Mesenchymal stem cell (in vitro differentiated cells and primary cell): ENCODE data around the gene CAMK1G.

Source experiments
- DNase-seq: peaks from one replicate; pipeline ENCODE4 v3.0.0-alpha.2; 2013
- H2AFZ ChIP-seq: one replicate; pipeline ENCODE4 v1.6.1; 2013; ENCODE audit warnings: low read depth, mild to moderate bottlenecking, control low read depth, inconsistent platforms, low read length, moderate library complexity
- H2AK5ac ChIP-seq: 2 replicates; pipeline ENCODE4 v1.6.1; 2013; ENCODE audit warnings: low read length, moderate library complexity, mild to moderate bottlenecking, inconsistent platforms; ENCODE audit not compliant: severe bottlenecking
- H2BK120ac ChIP-seq: one replicate; pipeline ENCODE4 v1.6.1; 2013; ENCODE audit warnings: low read depth, mild to moderate bottlenecking, inconsistent platforms, low read length, moderate library complexity
- H2BK12ac ChIP-seq, 2 experiments: one replicate each; pipeline ENCODE4 v1.6.1; 2013; ENCODE audit warnings: inconsistent platforms in 2 of 2, low read length in 2 of 2, mild to moderate bottlenecking in 2 of 2, moderate library complexity in 2 of 2, control low read depth in 1 of 2
- H2BK15ac ChIP-seq: one replicate; pipeline ENCODE4 v1.6.1; 2013; ENCODE audit warnings: mild to moderate bottlenecking, low read depth, inconsistent platforms; ENCODE audit not compliant: poor library complexity, severe bottlenecking
- H2BK5ac ChIP-seq: 2 replicates; pipeline ENCODE4 v1.6.1; 2013; ENCODE audit warnings: low read depth, mild to moderate bottlenecking, low read length, control low read depth, inconsistent platforms; ENCODE audit not compliant: poor library complexity, severe bottlenecking
- H3K14ac ChIP-seq, 2 experiments: one replicate each; pipeline ENCODE4 v1.6.1; 2013; ENCODE audit warnings: inconsistent platforms in 2 of 2, low read length in 2 of 2, control low read depth in 1 of 2, mild to moderate bottlenecking in 1 of 2, moderate library complexity in 1 of 2
- H3K18ac ChIP-seq, 2 experiments: one replicate each; pipeline ENCODE4 v1.6.1; 2013; ENCODE audit warnings: inconsistent platforms in 2 of 2, low read length in 2 of 2, control low read depth in 1 of 2, low read depth in 1 of 2, mild to moderate bottlenecking in 1 of 2
- H3K23ac ChIP-seq, 2 experiments: one replicate each; pipeline ENCODE4 v1.6.1; 2013; ENCODE audit warnings: inconsistent platforms in 2 of 2, low read length in 2 of 2, mild to moderate bottlenecking in 2 of 2, moderate library complexity in 2 of 2, control low read depth in 1 of 2
- H3K27ac ChIP-seq: 2 replicates; pipeline ENCODE4 v1.5.1; 2013; ENCODE audit warnings: mild to moderate bottlenecking, moderate library complexity, low read length, control low read depth, inconsistent platforms; ENCODE audit not compliant: poor library complexity, severe bottlenecking
- H3K27me3 ChIP-seq, 2 experiments: 2 replicates each; pipeline versions ENCODE4 v1.6.1 to v1.7.0; 2013; ENCODE audit warnings: low read length in 2 of 2, mild to moderate bottlenecking in 2 of 2, moderate library complexity in 2 of 2, control low read depth in 1 of 2, inconsistent platforms in 1 of 2; ENCODE audit not compliant: control insufficient read depth in 1 of 2, insufficient read depth in 1 of 2
- H3K36me3 ChIP-seq, 2 experiments: 2 replicates each; pipeline versions ENCODE4 v1.6.1 to v1.7.0; 2013; ENCODE audit warnings: low read length in 2 of 2, control low read depth in 1 of 2, inconsistent platforms in 1 of 2, low read depth in 1 of 2, mild to moderate bottlenecking in 1 of 2; ENCODE audit not compliant: insufficient read depth in 2 of 2, control insufficient read depth in 1 of 2
- H3K4ac ChIP-seq, 2 experiments: one replicate each; pipeline ENCODE4 v1.6.1; 2013; ENCODE audit warnings: inconsistent platforms in 2 of 2, low read length in 2 of 2, mild to moderate bottlenecking in 2 of 2, moderate library complexity in 2 of 2, control low read depth in 1 of 2, low read depth in 1 of 2
- H3K4me1 ChIP-seq: 2 replicates; pipeline ENCODE4 v1.6.1; 2013; ENCODE audit warnings: low read depth, low read length, control low read depth; ENCODE audit not compliant: control insufficient read depth, insufficient read depth
- H3K4me2 ChIP-seq: 2 replicates; pipeline ENCODE4 v1.6.1; 2013; ENCODE audit warnings: low read length, mild to moderate bottlenecking, inconsistent platforms; ENCODE audit not compliant: poor library complexity, severe bottlenecking
- H3K4me3 ChIP-seq, 2 experiments: 2 replicates each; pipeline versions ENCODE4 v1.5.1 to v1.7.0; 2013; ENCODE audit warnings: low read length in 2 of 2, mild to moderate bottlenecking in 2 of 2, control low read depth in 1 of 2, low read depth in 1 of 2; ENCODE audit not compliant: insufficient read depth in 1 of 2
- H3K79me1 ChIP-seq: replicated peaks from 2 replicates; pipeline ENCODE4 v1.6.1; 2013; ENCODE audit warnings: mild to moderate bottlenecking, control low read depth, low read length, inconsistent platforms; ENCODE audit not compliant: poor library complexity, severe bottlenecking
- H3K9ac ChIP-seq: 2 replicates; pipeline ENCODE4 v1.7.0; 2013; ENCODE audit warnings: mild to moderate bottlenecking, low read length, moderate library complexity
- H3K9me3 ChIP-seq: 2 replicates; pipeline ENCODE4 v1.7.0; 2013; ENCODE audit warnings: mild to moderate bottlenecking, low read length; ENCODE audit not compliant: control insufficient read depth
- H4K8ac ChIP-seq: one replicate; pipeline ENCODE4 v1.6.1; 2013; ENCODE audit warnings: inconsistent platforms, mild to moderate bottlenecking, low read length, moderate library complexity
- H4K91ac ChIP-seq: one replicate; pipeline ENCODE4 v1.6.1; 2013; ENCODE audit warnings: mild to moderate bottlenecking, low read length, inconsistent platforms
- WGBS: methylation state at CpG from one replicate; pipeline ENCODE4 v1.1.7; 2013; ENCODE audit warnings: mixed read lengths; 5-methylcytosine and 5-hydroxymethylcytosine counted together

CAMK1G gene

DNA sequence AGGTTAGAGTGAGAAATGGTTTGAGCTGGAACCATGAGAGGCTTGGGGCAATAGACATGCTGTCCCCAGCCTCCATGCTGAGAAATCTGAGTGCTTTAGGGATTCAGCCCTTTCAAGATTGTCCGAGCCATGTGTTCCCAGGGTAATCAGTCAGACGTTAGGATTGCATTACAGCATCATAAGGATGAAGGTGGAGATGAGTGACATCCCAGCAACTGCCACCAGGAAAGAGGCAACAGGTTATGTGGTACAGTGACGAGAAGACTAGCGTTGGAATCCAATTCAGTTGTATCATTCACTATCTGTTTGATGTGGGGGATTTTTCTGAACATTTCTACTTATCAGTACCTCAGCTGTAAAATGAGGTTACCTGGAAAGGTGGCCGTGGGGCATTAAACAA is 1.7 kb downstream of the CAMK1G start:
- peak overlapping the region in 1 of 2 experiments; percentile 77 for H3K4me3 ChIP-seq
- H2BK12ac ChIP-seq: no peak overlapping the region
- H3K18ac ChIP-seq: peak overlapping the region; percentile 80 to 81
- peak overlapping the region; percentile 80 for H3K9ac ChIP-seq
- no peak overlapping the region for H2BK15ac ChIP-seq
- WGBS: 28% methylated on average over 5 of the region's 5 CpGs
- no peak overlapping the region for H2AK5ac ChIP-seq
- no peak overlapping the region for H3K27ac ChIP-seq
- H3K27me3 ChIP-seq: peaks cover 7 to 80% of the 10 kb centered on the region in 2 experiments
- no peak overlapping the region for H2BK5ac ChIP-seq
- H3K4me2 ChIP-seq: peak overlapping the region; percentile 76
- peak overlapping the region; percentile 39 for H4K8ac ChIP-seq
- no peak overlapping the region for H3K23ac ChIP-seq
- H3K14ac ChIP-seq: peak overlapping the region in 1 of 2 experiments; percentile 72
- no peak overlapping the region for H2BK120ac ChIP-seq
- no peaks in the 10 kb centered on the region for H3K36me3 ChIP-seq
- H3K4ac ChIP-seq: peak overlapping the region in 1 of 2 experiments; percentile 32
- H4K91ac ChIP-seq: no peak overlapping the region
- H3K79me1 ChIP-seq: no peaks in the 10 kb centered on the region
- peak; percentile 21 for DNase-seq
- no peak overlapping the region for H2AFZ ChIP-seq
- H3K9me3 ChIP-seq: no peaks in the 10 kb centered on the region
- peaks cover 6% of the 10 kb centered on the region for H3K4me1 ChIP-seq

- peak overlapping the region in 1 of 2 experiments; percentile 91 for H3K4ac ChIP-seq
- H3K4me3 ChIP-seq: peak overlapping the region in 1 of 2 experiments; percentile 77
- H2AFZ ChIP-seq: peak overlapping the region; percentile 65
- H4K8ac ChIP-seq: peak overlapping the region; percentile 39
- peak overlapping the region in 1 of 2 experiments; percentile 86 for H3K14ac ChIP-seq
- H2BK5ac ChIP-seq: no peak overlapping the region
- peak overlapping the region in 1 of 2 experiments; percentile 62 for H3K23ac ChIP-seq
- H2AK5ac ChIP-seq: no peak overlapping the region
- no peak overlapping the region for H2BK15ac ChIP-seq
- 0% methylated on average over 20 of the region's 23 CpGs for WGBS
- H2BK12ac ChIP-seq: peak overlapping the region; percentile 59 to 97
- H3K18ac ChIP-seq: peak overlapping the region; percentile 80 to 81
- DNase-seq: peak; percentile 80
- peak overlapping the region; percentile 19 for H4K91ac ChIP-seq
- no peak overlapping the region for H2BK120ac ChIP-seq
- peaks cover 7 to 78% of the 10 kb centered on the region in 2 experiments for H3K27me3 ChIP-seq
- no peaks in the 10 kb centered on the region for H3K79me1 ChIP-seq
- no peak overlapping the region for H3K27ac ChIP-seq
- peak overlapping the region; percentile 40 for H3K9ac ChIP-seq
- no peaks in the 10 kb centered on the region for H3K36me3 ChIP-seq
- peaks cover 6% of the 10 kb centered on the region for H3K4me1 ChIP-seq
- H3K4me2 ChIP-seq: peak overlapping the region; percentile 76
- H3K9me3 ChIP-seq: no peaks in the 10 kb centered on the region
Observed at GRCh38 chr1:209585672-209586071, 2.2 kb downstream of the CAMK1G start.

DNA sequence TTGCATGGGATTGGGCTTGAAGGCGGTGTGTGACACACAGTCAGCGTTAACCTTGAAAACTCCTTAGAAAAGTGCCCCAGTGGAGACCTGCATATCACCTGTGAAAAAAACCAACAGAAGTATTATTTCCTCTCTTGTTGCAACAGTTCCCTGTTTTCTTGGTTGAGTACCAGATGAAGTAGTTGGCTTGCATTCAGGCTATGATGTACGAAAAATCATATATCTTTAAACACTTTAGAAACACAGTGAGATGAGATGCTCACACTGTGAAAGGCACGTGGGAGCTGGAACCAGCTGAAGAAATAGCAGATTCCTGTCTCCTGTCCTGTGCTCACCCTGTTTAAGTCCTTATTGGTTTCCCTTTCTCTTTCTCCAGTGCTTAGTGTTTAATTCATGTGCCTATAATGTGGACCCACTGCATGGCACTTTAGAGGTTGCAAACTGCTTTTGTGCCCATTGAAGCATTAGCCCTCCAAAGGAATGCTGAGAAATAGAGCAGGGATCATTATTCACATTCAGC is 2.8 kb downstream of the CAMK1G start:
- H3K23ac ChIP-seq: peak overlapping the region in 1 of 2 experiments; percentile 43
- peak overlapping the region; percentile 80 to 81 for H3K18ac ChIP-seq
- no peak overlapping the region for H3K27ac ChIP-seq
- H3K9ac ChIP-seq: peak overlapping the region; percentile 24
- H3K4me2 ChIP-seq: no peak overlapping the region
- H3K14ac ChIP-seq: peak overlapping the region in 1 of 2 experiments; percentile 86
- H4K91ac ChIP-seq: peak overlapping the region; percentile 19
- WGBS: 60% methylated on average over 4 of the region's 4 CpGs
- DNase-seq: peak; percentile 67
- no peak overlapping the region for H2AK5ac ChIP-seq
- no peak overlapping the region for H2BK120ac ChIP-seq
- H3K79me1 ChIP-seq: no peaks in the 10 kb centered on the region
- H4K8ac ChIP-seq: peak overlapping the region; percentile 16
- peaks cover 6% of the 10 kb centered on the region for H3K4me1 ChIP-seq
- peak overlapping the region in 1 of 2 experiments; percentile 77 for H3K4me3 ChIP-seq
- no peak overlapping the region for H2BK5ac ChIP-seq
- H2AFZ ChIP-seq: peak overlapping the region; percentile 65
- no peaks in the 10 kb centered on the region for H3K9me3 ChIP-seq
- peak overlapping the region in 1 of 2 experiments; percentile 91 for H3K4ac ChIP-seq
- H3K36me3 ChIP-seq: no peaks in the 10 kb centered on the region
- peak overlapping the region; percentile 59 to 97 for H2BK12ac ChIP-seq
- peaks cover 7 to 77% of the 10 kb centered on the region in 2 experiments for H3K27me3 ChIP-seq
- no peak overlapping the region for H2BK15ac ChIP-seq

DNA sequence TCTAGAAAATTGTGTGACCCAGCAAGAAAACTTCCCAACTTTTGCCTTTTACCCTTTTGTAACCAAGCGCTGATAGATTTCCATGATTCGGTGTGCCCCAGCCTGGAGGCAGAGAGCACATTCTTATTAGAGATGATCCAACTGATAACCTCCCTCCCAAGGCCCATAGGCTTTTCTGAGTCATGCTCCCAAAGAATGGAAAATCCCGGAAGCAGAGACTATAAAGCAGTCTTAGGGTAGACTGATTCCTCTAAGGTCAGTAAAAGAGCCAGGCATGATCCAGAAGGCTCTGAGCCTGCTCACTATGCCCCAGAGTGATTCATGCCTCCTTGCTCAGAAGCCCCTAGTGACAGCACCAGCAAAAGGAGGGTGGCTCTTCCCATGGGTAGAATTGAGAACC is 4.3 kb downstream of the CAMK1G start:
- no peaks in the 10 kb centered on the region for H3K79me1 ChIP-seq
- no peaks in the 10 kb centered on the region for H3K9me3 ChIP-seq
- no peak overlapping the region for H3K4ac ChIP-seq
- H3K14ac ChIP-seq: no peak overlapping the region
- no peak overlapping the region for H3K4me3 ChIP-seq
- H3K9ac ChIP-seq: no peak overlapping the region
- no peak overlapping the region for H2BK5ac ChIP-seq
- WGBS: 38% methylated on average over 3 of the region's 3 CpGs
- no peak overlapping the region for H3K27ac ChIP-seq
- H3K36me3 ChIP-seq: no peaks in the 10 kb centered on the region
- H4K91ac ChIP-seq: no peak overlapping the region
- no peak overlapping the region for H3K4me2 ChIP-seq
- H2AK5ac ChIP-seq: no peak overlapping the region
- peak; percentile 91 for DNase-seq
- H2AFZ ChIP-seq: no peak overlapping the region
- H2BK12ac ChIP-seq: no peak overlapping the region
- peak overlapping the region in 1 of 2 experiments; percentile 72 for H3K18ac ChIP-seq
- peaks cover 6% of the 10 kb centered on the region for H3K4me1 ChIP-seq
- H2BK120ac ChIP-seq: no peak overlapping the region
- H3K27me3 ChIP-seq: peaks cover 7 to 74% of the 10 kb centered on the region in 2 experiments
- H3K23ac ChIP-seq: no peak overlapping the region
- no peak overlapping the region for H4K8ac ChIP-seq
- no peak overlapping the region for H2BK15ac ChIP-seq
